Measurements from ENCODE around the gene SSX1.
"Not testable (repeated sequence)": the region's sequence is repeated elsewhere in the genome, so short reads cannot be mapped to it uniquely, and the experiment has no call there.

The SSX1 gene

GRCh38 chrX:48255062-48255796 is at the start of gene SSX1:
Gene SSX1, plus strand, starts transcription at chrX:48255392. Its CDS starts 1,850 bp downstream, at chrX:48257242.
- not testable (repeated sequence) for DNase-seq

- DNase-seq: not testable (repeated sequence)
These were observed 40.9 kb upstream of the SSX1 start for GRCh38 chrX:48214341-48214740.

- DNase-seq: not testable (repeated sequence)
These were observed 31.0 kb upstream of the SSX1 start for GRCh38 chrX:48224196-48224595.

GRCh38 chrX:48252945-48253344 is 2.2 kb upstream of the SSX1 start:
- DNase-seq: not testable (repeated sequence)

- not testable (repeated sequence) for DNase-seq
These were observed 19.2 kb downstream of the SSX1 start for GRCh38 chrX:48274365-48274764.

- DNase-seq: no peak
These were observed 23.8 kb downstream of the SSX1 start for GRCh38 chrX:48278958-48279357.

- not testable (repeated sequence) for DNase-seq
These were observed 25.5 kb downstream of the SSX1 start for GRCh38 chrX:48280729-48281128.

GRCh38 chrX:48306175-48306574 is 51.0 kb downstream of the SSX1 start:
- DNase-seq: no peak

GRCh38 chrX:48313996-48314395 is 58.8 kb downstream of the SSX1 start:
- DNase-seq: not testable (repeated sequence)
